ENCODE results near the gene GTPBP4.
A peak's percentile ranks its signal among the peaks of the same experiment; 100 is the strongest.

GTPBP4 gene

DNA sequence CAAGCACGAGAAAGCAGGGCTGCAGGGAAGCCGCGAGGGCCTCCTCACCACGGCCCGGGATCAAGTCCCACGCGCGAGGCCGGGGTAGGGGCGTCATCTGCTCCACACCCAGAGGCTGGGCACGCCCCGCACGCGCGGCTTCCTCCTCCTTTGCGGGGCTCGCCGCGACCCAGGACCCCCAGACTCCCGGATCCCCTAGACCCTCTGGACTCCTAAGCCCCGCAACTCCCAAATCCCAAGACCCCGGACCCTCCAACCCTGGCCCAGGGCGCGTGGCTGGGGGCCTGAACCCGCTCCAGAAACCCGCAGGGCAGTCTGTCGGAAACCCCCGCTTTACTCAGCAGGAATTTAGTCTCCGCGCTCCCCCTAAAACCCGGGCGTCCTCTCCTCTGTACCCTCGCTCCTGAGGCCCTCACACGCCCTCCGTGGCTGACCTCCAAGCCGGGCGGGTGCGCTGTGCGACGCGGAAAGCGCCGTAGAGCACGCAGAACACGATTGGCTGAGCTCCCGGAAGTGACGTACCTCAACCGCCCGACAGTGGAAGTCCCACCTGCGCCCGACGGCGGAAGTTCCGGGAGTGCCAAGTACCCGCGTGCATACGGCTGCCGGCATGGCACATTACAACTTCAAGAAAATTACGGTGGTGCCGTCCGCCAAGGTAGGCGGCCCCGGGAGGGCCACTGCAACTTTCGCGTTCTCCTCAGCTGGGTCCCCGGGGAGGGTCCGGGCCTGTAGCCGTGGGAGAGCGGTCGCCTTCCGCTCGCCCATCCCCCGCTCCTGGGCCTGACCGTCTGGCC lies at the start of gene GTPBP4:
Gene GTPBP4 (plus strand): TSS at position 565 of the 797 bp plus-strand sequence. CDS start 46 bp downstream, at position 611.
- peak; percentile 99 for DNase-seq

DNA sequence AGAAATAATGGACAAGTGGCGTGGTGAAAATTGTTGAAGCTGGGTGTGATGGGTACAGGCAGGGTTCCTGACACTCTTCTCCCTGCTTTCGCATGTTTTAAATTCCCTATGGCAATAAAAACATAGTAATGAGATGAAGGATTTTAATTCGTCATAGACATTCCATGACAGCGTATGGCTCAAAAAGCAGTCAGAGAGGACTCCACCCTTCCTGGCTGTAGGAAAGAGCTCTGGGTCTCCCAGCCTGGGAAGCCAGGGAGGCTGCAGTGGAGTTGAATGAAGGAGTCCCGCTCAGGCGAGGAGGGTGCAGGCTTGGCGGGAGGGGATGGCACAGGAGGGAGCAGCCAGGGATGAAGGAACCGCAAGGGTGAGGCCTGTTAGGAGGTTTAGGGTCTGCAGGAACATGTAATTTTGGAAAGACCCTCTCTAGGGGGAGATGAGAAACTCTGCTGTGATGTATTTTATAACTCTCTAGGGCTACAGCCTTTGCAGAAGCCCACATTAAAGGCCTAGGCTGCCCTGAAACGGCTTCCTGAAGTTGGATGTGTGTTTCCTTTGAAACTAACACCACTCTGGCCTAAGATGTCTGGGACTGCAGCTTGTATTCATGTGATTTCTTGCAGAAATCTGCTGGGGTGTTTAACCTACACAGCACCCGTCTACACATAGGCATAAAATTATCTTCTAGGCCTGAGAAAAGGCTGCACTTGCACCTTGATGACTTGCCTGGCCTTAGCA lies 49.1 kb upstream of the GTPBP4 start:
- DNase-seq = no peak

DNA sequence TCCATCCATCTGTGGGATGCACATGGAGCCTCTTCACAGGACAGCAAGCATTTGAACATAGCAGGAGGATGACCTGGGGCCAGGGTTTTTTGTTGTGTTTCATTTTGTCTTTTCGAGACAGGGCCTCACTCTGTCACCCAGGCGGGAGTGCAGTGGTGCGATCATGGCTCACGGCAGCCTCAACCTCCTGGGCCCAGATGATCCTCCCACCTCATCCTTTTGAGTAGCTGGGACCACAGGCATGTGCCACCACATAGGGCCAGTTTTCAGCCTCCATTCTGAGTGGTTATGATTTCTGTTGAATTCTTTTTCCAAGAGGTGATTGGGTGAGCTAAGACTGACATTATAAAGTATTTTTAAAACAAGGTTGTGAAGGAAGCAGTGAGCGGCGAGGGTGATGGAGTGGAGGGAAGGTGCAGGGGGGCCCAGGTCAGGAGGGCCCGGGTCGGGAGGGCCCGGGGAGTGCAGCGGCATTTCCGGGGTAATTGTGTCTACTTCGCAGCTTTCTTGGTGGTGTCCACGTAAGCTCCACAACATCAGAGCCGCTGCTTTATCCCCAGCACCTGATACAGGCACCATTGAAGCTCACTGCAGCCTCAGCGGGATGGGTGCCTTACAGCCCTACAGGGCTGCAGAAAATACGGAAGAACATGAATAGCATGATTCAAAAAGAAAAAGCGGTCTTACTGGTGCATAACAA lies 44.8 kb upstream of the GTPBP4 start:
- DNase-seq = no peak

DNA sequence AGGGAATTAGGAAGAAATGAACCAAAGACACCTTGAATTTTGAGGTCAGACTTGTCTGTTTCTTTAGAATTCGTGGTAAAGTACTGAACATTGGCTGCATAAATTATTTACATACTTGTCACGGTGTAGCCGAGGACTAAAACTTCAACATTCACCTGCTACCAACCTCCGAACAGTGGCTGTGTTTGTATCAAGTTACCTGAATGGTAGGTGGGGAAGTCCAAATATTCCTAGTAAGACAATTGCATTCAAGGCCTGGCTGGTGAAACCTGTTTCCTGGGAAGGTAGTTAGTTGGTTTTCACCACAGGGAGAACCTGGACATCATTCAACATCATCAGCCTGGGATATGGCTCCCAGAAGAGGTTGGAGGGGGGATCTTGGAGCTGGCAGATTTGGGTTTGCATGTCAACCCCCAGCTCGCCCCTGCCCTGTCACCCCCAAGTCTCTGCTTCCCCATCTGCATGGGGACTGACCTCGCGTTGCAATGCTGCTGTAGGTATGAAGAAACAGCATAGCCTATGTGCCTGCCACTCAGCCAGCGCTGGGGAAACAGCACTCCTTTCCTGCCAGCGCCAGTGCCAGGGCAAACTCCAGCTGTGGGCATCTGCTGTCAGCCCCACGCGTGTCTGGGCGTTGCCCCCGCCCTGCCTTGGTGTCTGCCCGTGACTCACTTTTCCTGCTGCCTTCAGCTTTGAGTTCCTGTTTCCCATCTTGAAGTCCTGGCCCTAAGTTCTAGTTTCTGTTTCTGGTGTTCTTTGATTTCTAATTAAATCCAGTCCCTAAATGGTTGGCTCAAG lies 44.0 kb upstream of the GTPBP4 start:
- DNase-seq = peak; percentile 44

DNA sequence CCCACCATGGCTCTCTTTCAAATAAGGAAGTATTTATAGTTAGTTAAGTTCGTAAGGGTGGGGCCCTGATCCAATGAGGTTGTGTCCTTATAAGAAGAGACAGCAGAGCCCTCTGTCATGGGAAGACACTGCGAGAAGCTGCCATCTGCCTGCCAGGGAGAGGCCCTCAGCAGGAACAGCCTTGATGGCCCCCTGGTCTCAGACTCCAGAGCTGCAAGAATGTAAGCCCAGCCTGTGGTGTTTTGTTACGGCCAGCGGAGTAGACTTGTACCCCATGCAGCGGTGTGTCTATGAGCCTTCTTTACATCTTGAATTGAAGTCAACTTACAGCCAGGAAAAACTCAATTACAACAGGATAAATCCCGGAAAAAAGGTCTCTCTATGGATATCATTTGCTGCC lies 42.5 kb upstream of the GTPBP4 start:
- no peak for DNase-seq

DNA sequence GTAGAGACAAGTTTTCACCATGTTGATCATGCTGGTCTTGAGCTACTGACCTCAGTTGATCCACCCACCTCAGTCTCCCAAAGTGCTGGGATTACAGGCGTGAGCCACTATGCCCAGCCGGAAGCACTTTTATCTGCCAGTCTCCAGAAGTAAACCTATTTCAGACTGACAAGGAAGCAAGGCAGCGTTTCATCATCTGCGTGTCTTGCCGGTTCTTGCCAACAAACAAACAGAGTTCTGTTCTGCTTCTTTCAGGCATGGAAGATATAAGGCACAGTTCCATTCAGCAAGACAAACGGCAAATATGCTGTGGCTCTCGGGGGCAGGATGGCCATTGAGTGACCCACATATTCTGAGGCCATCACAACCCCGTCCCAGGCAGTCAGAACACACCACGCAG lies 41.2 kb upstream of the GTPBP4 start:
- DNase-seq = no peak

DNA sequence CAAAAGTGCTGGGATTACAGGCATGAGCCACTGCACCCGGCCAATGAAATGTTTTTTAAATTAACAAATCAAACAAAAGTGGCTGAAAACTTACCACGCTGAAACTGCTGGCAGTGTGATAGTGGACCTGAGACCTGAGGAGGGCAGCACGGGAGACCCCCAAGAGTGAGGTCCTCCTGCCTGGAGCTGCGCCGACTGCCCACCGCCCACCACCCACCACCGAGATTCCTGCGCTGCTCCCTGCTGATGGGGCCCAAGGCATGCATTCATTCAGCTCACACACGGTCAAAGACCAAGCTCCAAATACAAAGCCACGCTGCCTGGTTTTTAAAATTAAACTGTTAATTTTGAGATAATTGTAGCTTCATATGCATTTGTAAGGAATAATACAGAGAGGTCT lies 40.4 kb upstream of the GTPBP4 start:
- DNase-seq = no peak

DNA sequence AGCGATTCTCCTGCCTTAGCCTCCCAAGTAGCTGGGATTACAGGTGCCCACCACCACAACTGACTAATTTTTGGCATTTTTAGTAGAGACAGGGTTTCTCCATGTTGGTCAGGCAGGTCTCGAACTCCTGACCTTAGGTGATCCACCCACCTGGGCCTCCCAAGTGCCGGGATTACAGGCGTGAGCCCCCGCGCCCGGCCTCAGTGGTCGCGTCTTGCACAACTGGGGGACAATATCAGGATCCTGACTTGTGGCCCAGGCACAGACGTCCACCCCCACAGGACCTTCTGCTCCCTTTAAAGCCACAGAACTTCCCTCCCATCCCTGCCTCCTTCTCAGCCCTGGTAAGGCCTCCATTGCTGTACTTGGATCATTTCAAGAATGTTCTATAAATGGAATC lies 39.9 kb upstream of the GTPBP4 start:
- no peak for DNase-seq

DNA sequence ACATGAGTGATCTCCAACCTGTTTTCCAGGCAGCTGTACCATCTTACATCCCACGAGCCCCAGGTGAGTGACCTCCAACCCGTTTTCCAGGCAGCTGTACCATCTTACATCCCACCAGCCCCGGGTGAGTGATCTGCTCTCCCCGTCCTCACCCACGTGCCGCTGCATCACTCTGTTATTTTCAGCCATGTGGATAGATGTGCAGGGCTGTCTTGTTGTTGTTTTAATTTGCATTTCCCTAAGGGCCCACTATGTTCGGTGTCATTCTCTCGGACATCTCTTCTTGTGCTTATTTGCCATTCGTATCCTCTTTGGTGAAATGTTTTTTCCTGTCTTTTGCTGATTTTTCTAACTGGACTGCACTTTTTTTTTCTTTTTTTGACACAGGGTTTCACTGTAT lies 38.8 kb upstream of the GTPBP4 start:
- no peak for DNase-seq

DNA sequence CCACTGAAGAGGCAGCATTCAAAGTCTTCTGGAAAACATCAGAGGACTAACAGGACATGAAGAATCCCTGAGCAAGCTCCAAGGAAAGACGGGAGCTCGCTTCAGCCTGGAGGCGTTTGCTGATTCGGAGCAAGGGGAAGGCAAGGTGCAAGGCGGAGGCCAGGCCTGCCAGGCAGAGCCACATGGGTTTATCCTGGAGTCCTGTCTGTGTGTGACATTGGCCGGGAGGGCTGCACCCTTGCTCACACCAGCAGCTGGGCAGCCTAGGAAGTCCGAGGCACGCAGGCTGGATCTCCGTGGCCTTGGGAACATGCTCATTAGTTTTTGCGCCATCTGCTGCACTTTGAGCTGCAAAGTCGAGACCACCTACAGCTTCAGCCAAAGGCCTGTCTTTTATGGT lies 34.4 kb upstream of the GTPBP4 start:
- no peak for DNase-seq

DNA sequence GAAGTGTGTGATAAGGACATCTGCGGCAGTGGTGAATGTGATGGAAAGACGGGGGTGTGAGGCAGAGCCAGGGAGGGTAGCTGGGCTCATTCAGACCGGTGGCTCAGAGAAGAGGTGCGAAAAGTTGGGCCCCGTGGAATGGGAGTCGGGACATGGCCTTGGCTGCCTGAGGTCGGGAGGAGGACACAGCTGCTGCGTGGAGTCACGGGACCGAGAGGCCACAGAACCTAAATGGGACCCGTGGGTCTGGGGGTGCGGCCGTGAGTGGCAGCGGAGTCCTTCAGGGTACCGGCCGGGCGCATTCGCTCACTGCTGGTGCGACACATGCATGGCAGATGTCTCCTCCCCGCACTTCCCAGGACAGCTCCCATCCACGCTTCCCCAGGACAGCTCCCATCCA lies 33.8 kb upstream of the GTPBP4 start:
- DNase-seq = no peak

DNA sequence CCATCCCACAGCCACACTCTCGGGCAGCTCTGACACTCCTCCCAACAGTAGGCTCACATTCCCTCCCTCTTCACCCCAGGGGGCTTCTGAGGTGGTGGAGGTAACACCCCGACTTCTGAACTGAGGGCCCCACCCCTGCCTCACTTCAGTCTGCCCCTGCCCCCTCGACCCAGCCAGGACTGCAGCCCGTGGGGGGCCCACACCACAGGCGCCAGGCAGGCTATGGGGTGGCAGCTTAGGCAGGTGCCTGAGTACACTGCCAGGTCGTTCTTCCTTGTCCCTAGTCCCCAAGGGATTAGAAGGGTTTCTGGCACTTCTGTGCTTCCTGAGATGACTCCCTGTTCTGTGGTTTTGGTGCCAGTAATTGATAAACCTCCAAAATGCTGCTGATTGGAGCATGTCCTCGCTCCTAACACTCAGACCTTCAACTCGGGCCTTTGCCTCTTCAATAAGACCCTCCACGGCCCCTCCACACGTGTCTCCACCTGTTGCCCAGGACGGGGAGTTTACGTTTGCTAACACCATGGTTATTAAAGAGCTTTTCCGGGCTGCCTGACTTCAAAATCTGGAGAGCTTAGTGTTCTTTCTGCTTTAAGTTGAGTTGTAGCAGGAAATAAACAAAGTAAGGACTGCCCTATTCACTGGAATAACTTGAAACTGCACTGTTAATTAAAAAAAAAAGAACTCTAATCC lies 33.0 kb upstream of the GTPBP4 start:
- DNase-seq = no peak

DNA sequence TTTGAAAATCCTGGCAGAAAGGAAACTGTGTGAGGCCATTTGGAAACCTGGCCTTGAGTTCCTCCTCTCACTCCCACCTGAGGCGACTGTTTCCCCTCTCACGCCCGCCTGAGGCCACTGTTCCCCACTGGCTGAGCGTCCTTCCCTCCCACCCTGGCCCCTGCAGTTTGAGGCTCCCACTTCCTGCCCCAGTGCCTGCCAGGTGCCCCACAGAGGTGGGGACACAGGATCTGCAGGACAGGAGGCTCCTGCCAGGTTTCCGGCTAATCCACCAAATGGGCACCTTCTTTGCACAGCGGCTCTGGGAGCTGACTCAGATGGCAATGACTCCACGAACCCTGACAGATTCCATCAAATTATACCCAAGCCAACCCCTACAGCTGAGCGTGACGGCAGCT lies 32.4 kb upstream of the GTPBP4 start:
- no peak for DNase-seq

DNA sequence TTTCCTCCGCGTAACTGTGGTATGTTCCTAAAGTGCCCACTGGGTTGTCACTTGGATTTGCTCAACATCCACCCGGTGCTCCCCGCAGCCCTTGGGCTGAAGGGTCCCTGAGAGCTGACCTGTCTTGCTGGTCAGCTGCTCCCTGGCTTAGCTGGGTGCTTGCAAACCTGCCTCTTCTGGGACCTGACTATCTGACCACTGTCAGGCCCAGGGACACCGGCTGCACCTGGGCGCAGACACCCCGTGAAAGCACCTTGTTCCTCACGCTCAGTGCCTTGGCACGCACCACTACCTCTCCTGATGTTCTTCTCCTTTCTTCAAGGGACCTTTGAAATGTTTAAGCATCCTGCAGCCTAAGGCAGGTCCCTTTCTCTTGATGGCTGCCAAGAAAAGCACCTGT lies 30.1 kb upstream of the GTPBP4 start:
- no peak for DNase-seq

DNA sequence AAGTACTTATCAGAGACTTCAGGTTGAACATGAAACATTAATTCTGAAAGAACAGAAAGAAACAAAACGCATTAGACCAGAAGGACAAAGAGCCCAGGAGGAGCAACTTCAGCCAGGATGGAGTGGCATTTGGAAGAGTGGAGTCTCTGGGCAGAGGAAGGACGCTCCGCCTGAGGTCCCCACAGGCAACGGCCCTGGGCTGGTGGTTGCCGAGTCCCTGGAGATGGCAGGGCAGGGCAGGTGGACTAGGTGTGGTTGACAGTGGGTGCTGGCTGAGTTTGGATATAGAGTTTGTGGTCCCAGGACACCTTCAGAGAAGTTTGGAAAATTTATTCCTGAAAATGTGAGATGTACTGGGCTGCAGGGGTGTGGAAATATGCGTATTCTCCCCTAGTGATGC lies 29.4 kb upstream of the GTPBP4 start:
- DNase-seq = no peak

DNA sequence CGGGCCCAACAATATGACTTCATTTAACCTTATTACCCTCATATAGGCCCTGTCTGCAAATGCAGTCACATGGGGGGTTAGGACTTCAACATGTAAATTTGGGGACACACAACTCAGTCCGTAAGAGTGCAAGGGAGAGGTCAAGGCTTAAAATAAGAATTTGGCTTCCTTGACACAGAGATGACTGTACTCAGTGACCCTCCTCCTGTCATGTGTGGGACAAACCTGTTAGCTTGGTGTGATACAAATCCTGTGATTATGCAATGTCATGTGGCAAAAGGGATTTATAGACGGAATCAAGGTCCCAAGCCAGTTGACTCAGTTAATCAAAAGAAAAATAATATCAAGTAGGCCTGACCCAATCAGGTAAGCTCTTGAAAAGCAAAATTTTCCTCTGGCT lies 25.9 kb upstream of the GTPBP4 start:
- no peak for DNase-seq

DNA sequence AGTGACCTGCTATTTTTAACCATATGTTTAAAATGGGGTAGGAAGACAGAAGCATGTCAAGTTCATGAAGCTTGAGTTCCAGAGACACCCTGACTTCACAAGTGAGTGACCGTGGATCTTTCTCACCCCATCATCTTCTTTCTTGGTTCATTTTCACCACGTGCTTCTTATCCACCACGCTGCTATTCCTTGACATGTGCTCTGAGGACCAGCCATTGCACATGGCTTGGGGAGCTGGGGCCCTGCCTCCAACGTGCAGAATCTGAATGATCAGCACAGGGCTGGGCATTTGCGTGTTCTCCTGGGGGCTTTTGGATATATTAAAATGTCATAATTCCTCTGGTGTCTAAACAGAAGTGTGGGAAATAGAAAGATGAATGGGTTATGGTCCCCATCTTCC lies 25.0 kb upstream of the GTPBP4 start:
- no peak for DNase-seq

DNA sequence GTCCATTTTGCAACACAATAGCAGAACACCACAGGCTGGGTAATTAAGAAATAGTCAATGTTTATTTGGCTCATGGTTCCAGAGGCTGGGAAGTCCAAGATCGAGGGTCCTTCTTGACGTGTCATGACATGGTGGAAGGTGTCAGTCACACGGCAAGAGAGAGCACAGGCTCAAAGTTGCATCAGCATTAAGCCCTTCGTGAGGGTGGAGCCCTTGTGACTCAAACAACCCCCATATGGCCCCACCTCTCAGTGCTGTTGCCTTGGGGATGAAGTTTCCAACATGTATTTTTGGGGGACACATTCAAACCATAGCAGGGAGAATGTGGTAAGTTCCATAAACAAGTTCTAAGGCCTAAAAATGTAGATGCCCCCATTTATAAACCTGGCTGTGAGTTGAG lies 24.6 kb upstream of the GTPBP4 start:
- DNase-seq = no peak

DNA sequence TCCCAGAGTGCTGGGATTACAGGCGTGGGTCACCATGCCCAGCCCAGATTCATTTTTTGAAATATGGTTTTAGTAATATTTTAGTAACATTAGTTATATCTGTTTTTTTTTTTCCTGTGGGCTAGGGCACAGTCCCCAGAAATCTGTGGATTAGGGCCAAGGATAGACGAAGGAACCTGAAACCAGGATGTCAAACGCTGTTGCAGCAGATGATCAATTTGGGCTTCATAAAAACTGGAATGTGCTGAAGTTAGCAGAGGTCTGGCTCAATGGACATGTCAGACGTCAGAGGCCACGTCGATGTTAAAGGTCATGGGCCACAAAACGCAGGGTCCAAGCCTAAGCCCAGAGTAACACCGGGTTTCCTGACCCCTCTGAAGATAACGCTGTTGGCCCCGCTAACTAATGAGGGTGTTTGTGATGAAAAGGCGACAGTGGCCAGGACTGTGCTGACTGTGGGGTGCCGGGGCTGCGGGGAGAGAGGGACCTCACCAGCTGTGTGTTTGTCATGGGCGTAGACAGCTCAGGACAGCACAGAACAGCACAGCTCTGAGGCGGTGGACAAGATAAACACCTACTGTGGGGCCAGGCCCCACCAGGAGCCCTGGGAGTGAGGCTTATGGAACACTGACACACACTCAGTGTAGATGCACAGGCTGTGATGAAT lies 23.8 kb upstream of the GTPBP4 start:
- DNase-seq = no peak

DNA sequence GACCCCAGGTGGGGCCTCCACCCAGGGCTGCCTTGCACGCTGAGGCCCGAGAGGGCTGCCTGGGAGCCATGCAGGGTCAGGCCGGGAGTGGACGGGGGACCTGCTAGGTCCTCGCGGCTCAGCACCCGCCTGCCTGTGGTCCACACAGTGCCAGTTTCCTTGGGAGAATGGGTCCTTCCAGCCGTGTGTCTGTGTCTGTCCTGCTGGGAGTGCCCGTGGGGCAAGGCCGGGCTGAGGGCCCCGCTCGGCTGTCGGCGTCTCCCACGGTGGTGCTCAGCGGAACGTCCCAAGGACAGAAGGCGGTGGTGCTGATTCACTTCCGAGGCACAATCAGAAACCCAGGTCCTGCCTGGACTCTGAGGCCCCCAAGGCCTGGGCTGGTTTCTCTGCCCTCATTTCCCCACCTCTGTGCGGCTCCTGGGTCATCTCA lies 23.2 kb upstream of the GTPBP4 start:
- DNase-seq = no peak

DNA sequence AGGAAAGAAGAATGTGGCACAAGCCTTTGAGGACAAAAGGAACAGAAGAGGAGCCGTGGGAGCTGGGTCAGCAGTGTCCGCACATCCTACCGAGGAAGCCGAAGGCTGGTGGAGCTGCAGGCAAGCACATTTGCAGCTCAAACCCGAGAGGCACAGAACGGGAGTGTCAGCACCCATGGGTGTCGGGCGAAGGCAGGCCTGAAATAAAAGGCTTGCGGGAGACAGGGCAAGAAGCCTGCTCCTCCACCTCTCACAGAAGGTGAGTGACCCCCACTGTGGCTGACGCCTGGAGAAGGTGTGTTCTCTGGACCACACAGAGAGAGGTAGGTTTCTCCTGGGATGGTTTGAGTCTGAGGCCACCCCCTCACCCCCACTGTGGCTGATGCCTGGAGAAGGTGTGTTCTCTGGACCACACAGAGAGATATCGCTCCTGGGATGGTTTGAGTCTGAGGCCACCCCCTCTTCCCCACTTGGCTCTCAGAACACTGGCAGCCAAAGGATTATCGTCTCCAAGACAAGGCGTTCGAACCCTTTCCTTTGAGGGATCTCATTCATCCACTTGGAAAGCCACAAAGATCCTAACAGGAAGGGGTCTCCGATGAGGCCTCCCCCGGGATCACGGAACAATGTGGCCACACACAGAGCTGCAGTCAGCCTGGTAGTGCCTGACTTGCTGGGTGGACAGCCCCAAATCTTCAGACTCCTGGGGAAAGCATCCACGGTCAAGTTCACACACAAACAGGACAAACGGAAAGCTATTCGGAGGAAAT lies 21.6 kb upstream of the GTPBP4 start:
- DNase-seq = no peak
